HepG2 (cell line): ENCODE data around the gene KLHL12. TPM values are rescaled to one million over a fixed set of nuclear protein-coding genes. Genes with fewer than 3 reads are reported as not detected.

ENCODE experiments used
- ATAC-seq: fragments of 200-7000 bp; cut with Tn5 transposase; 3 replicates; pipeline ENCODE4 v1.9.1; 2020; ENCODE audit warnings: mild to moderate bottlenecking, moderate library complexity
- BruUV-seq: library from RNA; stranded (reverse); fragments of 400-500 nt; replicated peaks from 2 replicates; lab custom pipeline; 2021; lab: Mats Ljungman, UMichigan
- CTCF ChIA-PET: fragments of 300-600 bp; formaldehyde crosslinking; extraction: SDS; loops from one replicate; lab custom pipeline; 2021; ENCODE audit warnings: low total read pairs, inconsistent platforms, low intra/inter-chr PET ratio; lab: Yijun Ruan, JAX
- POLR2A ChIA-PET: fragments of 350-600 bp; sonication (Branson Sonifier 250); formaldehyde crosslinking; loops from one replicate; lab custom pipeline; 2020; ENCODE audit warnings: antibody characterized with exemption, inconsistent platforms; lab: Yijun Ruan, JAX
- DNase-seq: peaks from one replicate; pipeline ENCODE4 v3.0.0-alpha.2; 2015; ENCODE audit warnings: low spot score
- FAIRE-seq: peaks from 3 replicates; lab custom pipeline; 2011; peaks lifted over from hg19 to GRCh38; lab: Jason Lieb, UNC
- H2AFZ ChIP-seq: one replicate; pipeline ENCODE4 v1.6.1; 2011; ENCODE audit warnings: low read length, inconsistent platforms
- H3K27ac ChIP-seq: fragments of 300-600 bp; 3 replicates; pipeline ENCODE4 v1.8.0; 2011; ENCODE audit warnings: mixed run types, mild to moderate bottlenecking, mixed read lengths, low read length, inconsistent platforms; ENCODE audit not compliant: insufficient read depth; ENCODE audit errors: extremely low read length
- H3K27me3 ChIP-seq, 2 experiments: fragments of 200-600 bp in 1 of 2; 2 replicates in 1 of 2; 3 replicates in 1 of 2; pipeline versions ENCODE4 v1.6.0 to v1.8.0; 2011; ENCODE audit warnings: low read length in 2 of 2, mild to moderate bottlenecking in 2 of 2, moderate library complexity in 2 of 2, inconsistent platforms in 1 of 2; ENCODE audit not compliant: insufficient read depth in 2 of 2, control insufficient read depth in 1 of 2
- H3K36me3 ChIP-seq, 2 experiments: fragments of 200-600 bp in 1 of 2; replicated peaks in 1 of 2; 2 replicates in 1 of 2; 3 replicates in 1 of 2; pipeline versions ENCODE4 v1.5.1 to v1.8.0; 2011; ENCODE audit warnings: low read length in 2 of 2, inconsistent platforms in 1 of 2; ENCODE audit not compliant: insufficient read depth in 2 of 2, control insufficient read depth in 1 of 2
- H3K4me1 ChIP-seq: 2 replicates; pipeline ENCODE4 v1.5.1; 2012; ENCODE audit warnings: low read length, inconsistent platforms; ENCODE audit not compliant: insufficient read depth
- H3K4me2 ChIP-seq: 2 replicates; pipeline ENCODE4 v1.6.0; 2011; ENCODE audit warnings: low read depth, low read length, inconsistent platforms
- H3K4me3 ChIP-seq, 3 experiments: fragments of 200-600 bp in 1 of 3; sonication (generic), shearing (Covaris generic) in 1 of 3; replicated peaks in 1 of 3; 2 replicates each; pipeline ENCODE4 v1.5.1; 2011 to 2016; ENCODE audit warnings: low read length in 3 of 3, inconsistent platforms in 2 of 3, low read depth in 2 of 3, mild to moderate bottlenecking in 2 of 3, control low read depth in 1 of 3, mixed read lengths in 1 of 3; ENCODE audit not compliant: insufficient read depth in 1 of 3
- H3K79me2 ChIP-seq: one replicate; pipeline ENCODE4 v1.6.1; 2011; ENCODE audit warnings: low read length, inconsistent platforms; ENCODE audit not compliant: insufficient read depth
- H3K9ac ChIP-seq: 2 replicates; pipeline ENCODE4 v1.6.0; 2011; ENCODE audit warnings: mild to moderate bottlenecking, low read depth, low read length, inconsistent platforms; ENCODE audit not compliant: insufficient read depth
- H3K9me3 ChIP-seq: 2 replicates; pipeline ENCODE4 v1.5.1; 2012; ENCODE audit warnings: mild to moderate bottlenecking, low read length
- H4K20me1 ChIP-seq: 2 replicates; pipeline ENCODE4 v1.6.0; 2011; ENCODE audit warnings: inconsistent platforms, mild to moderate bottlenecking, low read length, moderate library complexity; ENCODE audit not compliant: insufficient read depth
- FOXO1 ChIP-seq: sonication (generic); formaldehyde crosslinking; IDR thresholded peaks from 2 replicates; pipeline ENCODE4 v1.4.0; 2020; ENCODE audit warnings: missing genetic modification reagents
- KLF13 ChIP-seq: sonication (generic); formaldehyde crosslinking; IDR thresholded peaks from 2 replicates; pipeline ENCODE4 v1.4.0; 2020; ENCODE audit warnings: mild to moderate bottlenecking, missing genetic modification reagents
- MAFF ChIP-seq: IDR thresholded peaks from 2 replicates; pipeline ENCODE4 v1.6.1; 2011; ENCODE audit warnings: low read depth, low read length, improper control_type of control experiment
- MAFK ChIP-seq, 2 experiments: IDR thresholded peaks in 1 of 2; conservative IDR thresholded peaks in 1 of 2; 2 replicates each; pipeline ENCODE4 v1.6.1; 2011; ENCODE audit warnings: improper control_type of control experiment in 2 of 2, low read length in 2 of 2
- ZNF230 ChIP-seq: sonication (generic); formaldehyde crosslinking; IDR thresholded peaks from 2 replicates; pipeline ENCODE4 v1.4.0; 2020; ENCODE audit warnings: mild to moderate bottlenecking, missing genetic modification reagents
- ZNF30 ChIP-seq: sonication (generic); formaldehyde crosslinking; IDR thresholded peaks from 2 replicates; pipeline ENCODE4 v1.5.0; 2020; ENCODE audit warnings: mild to moderate bottlenecking, missing genetic modification reagents
- ZNF776 ChIP-seq: sonication (generic); formaldehyde crosslinking; IDR thresholded peaks from 2 replicates; pipeline ENCODE4 v1.4.0; 2020; ENCODE audit warnings: mild to moderate bottlenecking, missing genetic modification reagents
- WGBS: methylation state at CpG from one replicate; pipeline ENCODE4 v1.1.6; 2017; ENCODE audit warnings: low lambda C conversion rate; 5-methylcytosine and 5-hydroxymethylcytosine counted together
- in situ Hi-C: cut with HindIII; loops from 2 replicates; pipeline ENCODE4 v1.10.0; 2017; ENCODE audit warnings: low pct_unique_long_range_greater_than_20kb; ENCODE audit not compliant: extremely low pct_ligation_motif_present
- intact Hi-C: fragments of 100-400 bp; cut with micrococcal nuclease; formaldehyde crosslinking; loops from one replicate; pipeline ENCODE4 v1.10.0; 2022; ENCODE audit not compliant: unreplicated experiment
- polyA plus RNA-seq, 8 experiments: library from polyadenylated mRNA; depleted of rRNA in 3 of 8; stranded (reverse) in 7 of 8; unstranded in 1 of 8; fragments of >200 nt; fragmentation: Illumina TruSeq in 4 of 8; extraction: Trizol in 4 of 8; gene quantifications; 2 replicates each; pipeline versions ENCODE4 v1.2.1 to v1.2.3, GENCODE V29; 2011 to 2016; ENCODE audit warnings: low read depth in 4 of 8, missing spikeins in 1 of 8, mixed read lengths in 1 of 8; ENCODE audit not compliant: insufficient read depth in 1 of 8
- total RNA-seq, 5 experiments: library from RNA; depleted of rRNA; stranded (reverse); fragments of >200 nt; fragmentation: Illumina TruSeq; extraction: Trizol; gene quantifications; 2 replicates each; pipeline ENCODE4 v1.2.3, GENCODE V29; 2016; ENCODE audit warnings: low read depth in 1 of 5
- TF ChIP-seq, protein P1 (sequence below): sonication (generic); formaldehyde crosslinking; IDR thresholded peaks from 2 replicates; pipeline ENCODE4 v1.9.0; 2021; ENCODE audit warnings: mild to moderate bottlenecking, missing genetic modification reagents

KLHL12 gene
- total and polyA plus RNA-seq, 2 of the 13 experiments (the other 11 are each of a cell fraction or from before 2014, with no cell fraction given) = 19.2 to 25.2 TPM

DNA sequence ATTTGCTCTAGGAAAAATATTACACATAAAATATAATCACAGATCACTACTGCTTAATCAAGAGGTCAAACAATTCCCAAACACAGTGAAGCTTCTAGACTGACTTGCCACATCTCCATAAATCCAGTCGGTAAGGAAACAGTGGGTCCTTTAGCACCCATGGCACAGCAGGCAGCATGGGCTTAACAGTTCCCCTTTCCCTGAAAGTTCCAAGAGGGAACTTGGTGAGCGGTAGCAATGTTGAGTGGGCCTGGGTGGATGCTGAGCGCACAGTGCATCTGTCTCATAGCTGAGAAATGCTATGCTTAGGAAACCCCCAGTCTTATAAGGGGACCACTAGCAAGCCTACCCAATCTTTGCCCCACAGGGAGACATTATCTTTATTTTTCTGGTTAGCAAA, 47.8 kb upstream of the KLHL12 start (continued):
- TF ChIP-seq, protein P1, sequence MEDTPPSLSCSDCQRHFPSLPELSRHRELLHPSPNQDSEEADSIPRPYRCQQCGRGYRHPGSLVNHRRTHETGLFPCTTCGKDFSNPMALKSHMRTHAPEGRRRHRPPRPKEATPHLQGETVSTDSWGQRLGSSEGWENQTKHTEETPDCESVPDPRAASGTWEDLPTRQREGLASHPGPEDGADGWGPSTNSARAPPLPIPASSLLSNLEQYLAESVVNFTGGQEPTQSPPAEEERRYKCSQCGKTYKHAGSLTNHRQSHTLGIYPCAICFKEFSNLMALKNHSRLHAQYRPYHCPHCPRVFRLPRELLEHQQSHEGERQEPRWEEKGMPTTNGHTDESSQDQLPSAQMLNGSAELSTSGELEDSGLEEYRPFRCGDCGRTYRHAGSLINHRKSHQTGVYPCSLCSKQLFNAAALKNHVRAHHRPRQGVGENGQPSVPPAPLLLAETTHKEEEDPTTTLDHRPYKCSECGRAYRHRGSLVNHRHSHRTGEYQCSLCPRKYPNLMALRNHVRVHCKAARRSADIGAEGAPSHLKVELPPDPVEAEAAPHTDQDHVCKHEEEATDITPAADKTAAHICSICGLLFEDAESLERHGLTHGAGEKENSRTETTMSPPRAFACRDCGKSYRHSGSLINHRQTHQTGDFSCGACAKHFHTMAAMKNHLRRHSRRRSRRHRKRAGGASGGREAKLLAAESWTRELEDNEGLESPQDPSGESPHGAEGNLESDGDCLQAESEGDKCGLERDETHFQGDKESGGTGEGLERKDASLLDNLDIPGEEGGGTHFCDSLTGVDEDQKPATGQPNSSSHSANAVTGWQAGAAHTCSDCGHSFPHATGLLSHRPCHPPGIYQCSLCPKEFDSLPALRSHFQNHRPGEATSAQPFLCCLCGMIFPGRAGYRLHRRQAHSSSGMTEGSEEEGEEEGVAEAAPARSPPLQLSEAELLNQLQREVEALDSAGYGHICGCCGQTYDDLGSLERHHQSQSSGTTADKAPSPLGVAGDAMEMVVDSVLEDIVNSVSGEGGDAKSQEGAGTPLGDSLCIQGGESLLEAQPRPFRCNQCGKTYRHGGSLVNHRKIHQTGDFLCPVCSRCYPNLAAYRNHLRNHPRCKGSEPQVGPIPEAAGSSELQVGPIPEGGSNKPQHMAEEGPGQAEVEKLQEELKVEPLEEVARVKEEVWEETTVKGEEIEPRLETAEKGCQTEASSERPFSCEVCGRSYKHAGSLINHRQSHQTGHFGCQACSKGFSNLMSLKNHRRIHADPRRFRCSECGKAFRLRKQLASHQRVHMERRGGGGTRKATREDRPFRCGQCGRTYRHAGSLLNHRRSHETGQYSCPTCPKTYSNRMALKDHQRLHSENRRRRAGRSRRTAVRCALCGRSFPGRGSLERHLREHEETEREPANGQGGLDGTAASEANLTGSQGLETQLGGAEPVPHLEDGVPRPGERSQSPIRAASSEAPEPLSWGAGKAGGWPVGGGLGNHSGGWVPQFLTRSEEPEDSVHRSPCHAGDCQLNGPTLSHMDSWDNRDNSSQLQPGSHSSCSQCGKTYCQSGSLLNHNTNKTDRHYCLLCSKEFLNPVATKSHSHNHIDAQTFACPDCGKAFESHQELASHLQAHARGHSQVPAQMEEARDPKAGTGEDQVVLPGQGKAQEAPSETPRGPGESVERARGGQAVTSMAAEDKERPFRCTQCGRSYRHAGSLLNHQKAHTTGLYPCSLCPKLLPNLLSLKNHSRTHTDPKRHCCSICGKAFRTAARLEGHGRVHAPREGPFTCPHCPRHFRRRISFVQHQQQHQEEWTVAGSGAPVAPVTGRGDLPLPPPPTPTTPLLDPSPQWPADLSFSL (CRISPR knock-in tag) = no peak
- no peak for TF ChIP-seq ZNF30 (CRISPR knock-in tag)
- TF ChIP-seq ZNF230 (CRISPR knock-in tag) = no peak
- TF ChIP-seq ZNF776 (CRISPR knock-in tag) = no peak
- TF ChIP-seq KLF13 (CRISPR knock-in tag) = no peak

DNA sequence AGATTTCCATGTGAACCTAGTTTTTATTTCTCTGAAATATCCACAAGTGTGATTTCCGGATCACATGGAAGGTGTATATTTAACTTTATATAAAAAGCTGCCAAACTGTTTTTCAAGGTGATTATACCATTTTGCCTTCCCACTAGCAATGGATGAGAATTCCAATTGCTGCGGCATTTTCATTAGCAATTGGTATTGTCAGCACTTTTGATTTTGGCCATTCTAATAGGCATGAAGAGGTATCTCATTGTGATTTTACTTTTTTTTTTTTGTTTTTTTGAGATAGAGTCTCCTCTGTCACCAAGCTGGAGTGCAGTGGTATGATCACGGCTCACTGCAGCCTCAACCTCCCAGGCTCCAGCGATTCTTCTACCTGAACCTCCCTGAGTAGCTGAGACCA, 45.0 kb upstream of the KLHL12 start:
- CTCF ChIA-PET = no interaction called here
- POLR2A ChIA-PET = no interaction called here
- ATAC-seq = no peak

More for the DNA sequence above, 45.0 kb upstream of the KLHL12 start:
- Histone ChIP-seq H4K20me1 (no peaks in the 10 kb centered on the region), H2AFZ (no peak overlapping the region)
- peak; percentile 23 to 72; a peak in 2 of 4 replicates for TF ChIP-seq MAFK (conservative IDR thresholded peaks at IDR 0.05 in 1 of 2, IDR thresholded peaks at IDR 0.05 in 1 of 2; ENCODE audit: low read length in 2 of 2)
- peak; percentile 50 for TF ChIP-seq MAFF
- TF ChIP-seq FOXO1 = no peak
- TF ChIP-seq, all 625 proteins: peak for 2
- BruUV-seq = no TSS peak
- no peak for FAIRE-seq
- intact Hi-C loops = no loop called here
- peaks cover 0 to 17% of the 10 kb centered on the region in 2 experiments; a peak in 2 of 5 replicates for H3K27me3 ChIP-seq
- no peaks in the 10 kb centered on the region for H3K79me2 ChIP-seq
- H3K4me2 ChIP-seq = no peak overlapping the region
- 41% methylated on average over 4 of the region's 4 CpGs for WGBS
- H3K27ac ChIP-seq = no peak overlapping the region
- no peaks in the 10 kb centered on the region for H3K9me3 ChIP-seq
- H3K4me1 ChIP-seq = peaks cover 15% of the 10 kb centered on the region
- no peak overlapping the region for H3K4me3 ChIP-seq
- DNase-seq = no peak
- no peak overlapping the region for H3K9ac ChIP-seq
- in situ Hi-C loops = no loop called here
- H3K36me3 ChIP-seq = no peaks in the 10 kb centered on the region
